Measurements from ENCODE around the gene CD6. TPM values are rescaled to one million over a fixed set of nuclear protein-coding genes. Genes with fewer than 3 reads are reported as not detected.

CD6 gene
- total RNA-seq, 2 donors from 2014 or later, result 0.43 to 0.93 TPM

GRCh38 chr11:60934124-60934789, 37.2 kb upstream of the CD6 start:
- no peak for DNase-seq (ENCODE audit: low spot score)
- intact Hi-C loops (cut with DNase I), result no loop called here

GRCh38 chr11:60934790-60935605, 36.5 kb upstream of the CD6 start:
- no peak for DNase-seq (ENCODE audit: low spot score)
- intact Hi-C loops (cut with DNase I), result no loop called here

- intact Hi-C loops (cut with DNase I), result no loop called here
- DNase-seq (ENCODE audit: low spot score), result no peak
Observed at GRCh38 chr11:60935676-60936442, 35.6 kb upstream of the CD6 start.

GRCh38 chr11:60936467-60937143, 34.9 kb upstream of the CD6 start:
- no peak for DNase-seq (ENCODE audit: low spot score)
- intact Hi-C loops (cut with DNase I), result no loop called here

- intact Hi-C loops (cut with DNase I), result no loop called here
Observed at GRCh38 chr11:60937144-60937527, 34.3 kb upstream of the CD6 start.

GRCh38 chr11:60937811-60938210, 33.7 kb upstream of the CD6 start:
- no peak for DNase-seq (ENCODE audit: low spot score)
- intact Hi-C loops (cut with DNase I), result no loop called here

More at GRCh38 chr11:60937144-60937527, 34.3 kb upstream of the CD6 start:
- no peak for DNase-seq (ENCODE audit: low spot score)

GRCh38 chr11:60938500-60938899, 33.0 kb upstream of the CD6 start:
- intact Hi-C loops (cut with DNase I), result no loop called here
- DNase-seq (ENCODE audit: low spot score), result no peak

GRCh38 chr11:60939301-60939700, 32.2 kb upstream of the CD6 start:
- no peak for DNase-seq (ENCODE audit: low spot score)
- intact Hi-C loops (cut with DNase I), result no loop called here

- no peak for DNase-seq (ENCODE audit: low spot score)
- intact Hi-C loops (cut with DNase I), result no loop called here
Observed at GRCh38 chr11:60939855-60940254, 31.6 kb upstream of the CD6 start.

GRCh38 chr11:60941371-60942119, 29.9 kb upstream of the CD6 start:
- intact Hi-C loops (cut with DNase I), result no loop called here
- no peak for DNase-seq (ENCODE audit: low spot score)

- no peak for DNase-seq (ENCODE audit: low spot score)
- intact Hi-C loops (cut with DNase I), result no loop called here
Observed at GRCh38 chr11:60942219-60942618, 29.3 kb upstream of the CD6 start.

- DNase-seq (ENCODE audit: low spot score), result no peak
- intact Hi-C loops (cut with DNase I), result no loop called here
Observed at GRCh38 chr11:60942970-60943565, 28.4 kb upstream of the CD6 start.

GRCh38 chr11:60944490-60945294, 26.8 kb upstream of the CD6 start:
- intact Hi-C loops (cut with DNase I), result no loop called here
- DNase-seq (ENCODE audit: low spot score), result no peak

- intact Hi-C loops (cut with DNase I), result no loop called here
- no peak for DNase-seq (ENCODE audit: low spot score)
Observed at GRCh38 chr11:60945295-60945667, 26.2 kb upstream of the CD6 start.

GRCh38 chr11:60946601-60947264, 24.7 kb upstream of the CD6 start:
- intact Hi-C loops (cut with DNase I), result no loop called here
- no peak for DNase-seq (ENCODE audit: low spot score)

- intact Hi-C loops (cut with DNase I), result no loop called here
- DNase-seq (ENCODE audit: low spot score), result no peak
Observed at GRCh38 chr11:60947700-60948099, 23.8 kb upstream of the CD6 start.

GRCh38 chr11:60948250-60948649, 23.2 kb upstream of the CD6 start:
- intact Hi-C loops (cut with DNase I), result no loop called here
- DNase-seq (ENCODE audit: low spot score), result no peak
